SIG-M5 (cell line): ENCODE results near the gene RLF.

Experiments
- DNase-seq: peaks from one replicate; lab custom pipeline; 2025; lab: John Stamatoyannopoulos, UW

The RLF gene

DNA sequence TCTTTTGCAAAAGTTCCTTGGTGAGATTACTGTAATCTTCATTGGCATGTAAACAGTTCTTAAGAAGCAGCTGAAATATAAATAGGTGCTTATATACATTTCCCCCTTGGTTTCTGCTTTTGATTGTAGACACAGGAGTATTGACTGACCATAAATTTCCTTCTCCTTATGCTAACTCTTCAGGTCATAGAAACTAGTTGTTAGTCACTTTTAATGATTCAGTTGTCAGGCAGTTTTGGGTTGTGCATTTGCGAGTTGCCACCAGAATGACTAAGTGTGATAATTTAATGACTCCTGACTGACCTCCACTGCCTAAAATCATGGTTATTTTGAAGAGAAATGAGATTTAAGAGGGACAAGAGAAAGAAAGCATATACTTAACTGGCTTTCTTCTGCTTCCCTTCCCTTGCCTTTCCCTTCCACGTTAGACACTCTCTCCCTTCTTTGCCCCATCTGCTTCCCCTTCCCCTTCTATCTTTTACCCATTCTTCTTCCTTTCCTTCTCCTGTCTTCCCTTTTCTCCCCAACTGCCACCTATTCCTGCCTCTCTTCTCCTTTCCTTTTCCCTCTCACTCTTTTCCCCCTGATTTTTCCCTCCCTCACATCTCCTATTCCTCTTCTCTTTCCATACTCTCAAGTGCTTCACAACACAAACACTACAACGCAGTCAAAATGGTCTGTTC lies 109.1 kb downstream of the RLF start:
- no peak for DNase-seq

- no peak for DNase-seq
Observed at GRCh38 chr1:40272653-40273213, 111.5 kb downstream of the RLF start.

GRCh38 chr1:40273547-40274166 lies 112.5 kb downstream of the RLF start:
- DNase-seq: no peak

DNA sequence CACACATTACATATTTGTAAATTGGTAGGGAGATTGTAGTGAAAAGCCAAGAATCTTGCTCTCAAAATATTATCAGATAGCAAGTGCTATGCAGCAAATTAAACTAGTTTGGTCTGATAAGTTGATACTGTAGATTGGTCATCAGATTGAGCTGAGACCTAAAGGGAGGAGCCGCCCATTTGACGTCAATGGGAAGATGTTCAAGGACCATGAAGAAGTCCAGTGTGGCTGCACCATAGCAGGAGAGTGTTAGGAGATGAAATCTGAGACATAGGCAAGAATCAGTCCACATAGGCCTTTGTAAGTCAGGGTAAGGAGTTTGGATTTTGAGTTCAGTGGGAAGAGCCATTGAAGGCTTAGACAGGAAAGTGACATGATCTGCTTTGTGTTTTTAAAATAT lies 113.1 kb downstream of the RLF start:
- no peak for DNase-seq

GRCh38 chr1:40276122-40276521 lies 114.9 kb downstream of the RLF start:
- no peak for DNase-seq

- DNase-seq: no peak
Observed at GRCh38 chr1:40281853-40282252, 120.7 kb downstream of the RLF start.
